NT2/D1 (cell line): ENCODE results near the gene GTF2IRD2.
"Not testable (repeated sequence)": the region's sequence is repeated elsewhere in the genome, so short reads cannot be mapped to it uniquely, and the experiment has no call there.

Experiments
- DNase-seq: peaks from one replicate; pipeline ENCODE4 v3.0.0-alpha.2; 2011; ENCODE audit warnings: low read depth, low spot score
- H3K27me3 ChIP-seq: 2 replicates; pipeline ENCODE4 v1.6.0; 2011; ENCODE audit warnings: mild to moderate bottlenecking; ENCODE audit not compliant: insufficient read length, insufficient read depth
- H3K36me3 ChIP-seq: 2 replicates; pipeline ENCODE4 v1.6.1; 2011; ENCODE audit warnings: mild to moderate bottlenecking, low read length, mixed read lengths; ENCODE audit not compliant: insufficient read depth, insufficient read length
- H3K4me1 ChIP-seq: 2 replicates; pipeline ENCODE4 v1.5.1; 2011; ENCODE audit not compliant: insufficient read depth, insufficient read length
- H3K4me3 ChIP-seq: 2 replicates; pipeline ENCODE4 v1.5.1; 2011; ENCODE audit warnings: low read depth; ENCODE audit not compliant: insufficient read length
- H3K9ac ChIP-seq: 2 replicates; pipeline ENCODE4 v1.6.0; 2011; ENCODE audit warnings: low read depth; ENCODE audit not compliant: insufficient read length
- H3K9me3 ChIP-seq: 2 replicates; pipeline ENCODE4 v1.5.1; 2011; ENCODE audit warnings: mild to moderate bottlenecking, low read length; ENCODE audit not compliant: insufficient read depth

Gene GTF2IRD2

GRCh38 chr7:74850833-74851721 lies at the start of gene GTF2IRD2:
Gene GTF2IRD2 (minus strand): TSS chr7:74851605. CDS start chr7:74836378, 15,227 bp downstream.
- not testable (repeated sequence) for H3K27me3 ChIP-seq, H3K4me1 ChIP-seq, H3K9me3 ChIP-seq, DNase-seq, H3K4me3 ChIP-seq, H3K36me3 ChIP-seq
- H3K9ac ChIP-seq, result peak within 1 kb of the TSS; percentile 50

GRCh38 chr7:74890158-74891123 lies 39.0 kb upstream of the GTF2IRD2 start:
- H3K4me1 ChIP-seq, H3K27me3 ChIP-seq, H3K9me3 ChIP-seq, H3K36me3 ChIP-seq: not testable (repeated sequence)
- Histone ChIP-seq H3K4me3 (peak overlapping the region; percentile 36), H3K9ac (peak overlapping the region; percentile 67)
- DNase-seq, result peak; percentile 39

GRCh38 chr7:74889518-74890129 lies 38.2 kb upstream of the GTF2IRD2 start:
- H3K36me3 ChIP-seq, H3K9me3 ChIP-seq, H3K4me3 ChIP-seq, H3K4me1 ChIP-seq, H3K27me3 ChIP-seq, H3K9ac ChIP-seq, DNase-seq: not testable (repeated sequence)

GRCh38 chr7:74885295-74885694 lies 33.9 kb upstream of the GTF2IRD2 start:
- H3K9ac ChIP-seq, H3K27me3 ChIP-seq, DNase-seq, H3K4me3 ChIP-seq, H3K4me1 ChIP-seq, H3K9me3 ChIP-seq, H3K36me3 ChIP-seq: not testable (repeated sequence)

GRCh38 chr7:74882110-74882509 lies 30.7 kb upstream of the GTF2IRD2 start:
- not testable (repeated sequence) for H3K4me3 ChIP-seq, H3K9me3 ChIP-seq, H3K4me1 ChIP-seq, H3K9ac ChIP-seq, H3K36me3 ChIP-seq, H3K27me3 ChIP-seq, DNase-seq

GRCh38 chr7:74874748-74875512 lies 23.5 kb upstream of the GTF2IRD2 start:
- H3K9ac ChIP-seq, H3K27me3 ChIP-seq, H3K4me3 ChIP-seq, H3K4me1 ChIP-seq, H3K36me3 ChIP-seq, H3K9me3 ChIP-seq, DNase-seq: not testable (repeated sequence)

- not testable (repeated sequence) for H3K27me3 ChIP-seq, H3K36me3 ChIP-seq, DNase-seq, H3K4me1 ChIP-seq, H3K9me3 ChIP-seq, H3K9ac ChIP-seq, H3K4me3 ChIP-seq
Observed at GRCh38 chr7:74874104-74874747, 22.8 kb upstream of the GTF2IRD2 start.

GRCh38 chr7:74872542-74872941 lies 21.1 kb upstream of the GTF2IRD2 start:
- H3K4me3 ChIP-seq, DNase-seq, H3K9ac ChIP-seq, H3K9me3 ChIP-seq, H3K4me1 ChIP-seq, H3K27me3 ChIP-seq, H3K36me3 ChIP-seq: not testable (repeated sequence)

- H3K9ac ChIP-seq, H3K36me3 ChIP-seq, H3K27me3 ChIP-seq, H3K4me1 ChIP-seq, H3K9me3 ChIP-seq, DNase-seq, H3K4me3 ChIP-seq: not testable (repeated sequence)
Observed at GRCh38 chr7:74865777-74866176, 14.4 kb upstream of the GTF2IRD2 start.

- DNase-seq, H3K4me3 ChIP-seq, H3K9me3 ChIP-seq, H3K4me1 ChIP-seq, H3K9ac ChIP-seq, H3K27me3 ChIP-seq, H3K36me3 ChIP-seq: not testable (repeated sequence)
Observed at GRCh38 chr7:74849853-74850252, 1.6 kb downstream of the GTF2IRD2 start.
